ENCODE data around the gene OLFML1. TPM values are rescaled to one million over a fixed set of nuclear protein-coding genes. Genes with fewer than 3 reads are reported as not detected.

Gene OLFML1
- total RNA-seq, 1 experiment from 2014 or later: not detected

DNA sequence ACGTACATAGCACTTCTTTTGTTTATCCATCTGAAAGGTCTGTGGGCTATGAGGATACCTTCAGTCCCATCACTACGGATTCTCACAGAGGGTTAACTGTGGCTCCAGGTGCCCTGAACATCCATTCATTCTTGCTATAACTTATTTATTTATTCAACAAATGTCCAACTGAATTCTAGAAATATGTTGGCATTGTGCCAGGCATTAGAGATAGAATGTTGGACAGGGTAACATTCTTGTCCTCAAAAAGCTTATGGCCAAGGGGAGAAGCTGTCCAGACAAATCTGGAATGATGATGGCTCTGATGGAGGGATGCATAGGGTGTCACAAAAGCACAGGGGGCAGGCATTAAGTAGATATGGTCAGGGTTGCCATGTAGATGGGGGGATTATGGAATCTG lies 8.4 kb downstream of the OLFML1 start:
- H3K4me3 ChIP-seq (ENCODE audit: low read length): no peak overlapping the region
- no peak overlapping the region for H2AFZ ChIP-seq (ENCODE audit: low read length)
- peaks cover 44% of the 10 kb centered on the region for H3K4me1 ChIP-seq (ENCODE audit: low read length)
- no peak overlapping the region for H3K9ac ChIP-seq (ENCODE audit: low read length)
- no peaks in the 10 kb centered on the region for H3K27me3 ChIP-seq (ENCODE audit: low read length)
- no peaks in the 10 kb centered on the region for H3K79me2 ChIP-seq (ENCODE audit: low read length)
- DNase-seq: no peak
- no peak overlapping the region for H3K4me2 ChIP-seq (ENCODE audit: low read depth, low read length, poor library complexity, severe bottlenecking)
- no peaks in the 10 kb centered on the region for H3K9me3 ChIP-seq (ENCODE audit: low read length)
- no peak overlapping the region for H3K27ac ChIP-seq (ENCODE audit: low read length)
- no peaks in the 10 kb centered on the region for H3K9me2 ChIP-seq (replicated peaks; ENCODE audit: insufficient read depth, low read length)
- H3K36me3 ChIP-seq (ENCODE audit: insufficient read depth, low read length): no peaks in the 10 kb centered on the region
- H4K20me1 ChIP-seq (ENCODE audit: insufficient read depth, low read depth, low read length): no peaks in the 10 kb centered on the region

DNA sequence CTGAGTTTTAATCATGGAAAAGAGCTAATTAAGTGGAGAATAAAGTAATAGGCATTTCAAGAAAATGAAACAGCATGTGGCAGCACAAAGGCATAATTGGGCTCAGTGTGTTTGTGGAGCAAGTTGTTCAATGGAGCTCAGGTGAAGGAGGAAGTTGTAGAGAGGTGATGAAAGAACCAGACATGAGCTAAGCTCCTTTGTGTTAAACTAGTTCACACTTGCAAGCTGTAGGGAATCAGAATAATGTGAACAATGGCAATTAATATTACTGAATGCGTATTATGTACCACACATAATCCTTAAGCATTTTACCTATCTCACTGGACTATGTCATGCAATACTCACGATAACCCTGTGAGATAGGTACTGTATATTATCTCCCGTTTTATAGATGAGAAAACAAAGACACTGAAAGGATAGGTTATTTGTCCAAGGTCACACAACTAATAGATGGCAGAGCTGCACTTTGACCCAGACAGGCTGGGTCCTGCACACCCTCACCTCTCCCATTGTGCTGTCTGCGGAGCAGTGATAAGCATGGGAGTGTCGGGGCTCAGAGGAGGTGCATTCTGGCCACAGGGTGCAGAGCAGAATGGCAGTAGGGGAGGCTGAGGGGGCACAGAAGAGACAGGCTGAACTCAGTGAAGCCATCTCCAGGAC lies 8.9 kb downstream of the OLFML1 start:
- no peak for DNase-seq
- H3K79me2 ChIP-seq (ENCODE audit: low read length): no peaks in the 10 kb centered on the region
- no peaks in the 10 kb centered on the region for H3K36me3 ChIP-seq (ENCODE audit: insufficient read depth, low read length)
- H3K27ac ChIP-seq (ENCODE audit: low read length): no peak overlapping the region
- no peak overlapping the region for H3K4me3 ChIP-seq (ENCODE audit: low read length)
- H3K9me3 ChIP-seq (ENCODE audit: low read length): no peaks in the 10 kb centered on the region
- H3K27me3 ChIP-seq (ENCODE audit: low read length): no peaks in the 10 kb centered on the region
- no peak overlapping the region for H3K4me2 ChIP-seq (ENCODE audit: low read depth, low read length, poor library complexity, severe bottlenecking)
- H3K4me1 ChIP-seq (ENCODE audit: low read length): peaks cover 44% of the 10 kb centered on the region
- H3K9ac ChIP-seq (ENCODE audit: low read length): no peak overlapping the region
- H3K9me2 ChIP-seq (replicated peaks; ENCODE audit: insufficient read depth, low read length): no peaks in the 10 kb centered on the region
- no peaks in the 10 kb centered on the region for H4K20me1 ChIP-seq (ENCODE audit: insufficient read depth, low read depth, low read length)
- no peak overlapping the region for H2AFZ ChIP-seq (ENCODE audit: low read length)

DNA sequence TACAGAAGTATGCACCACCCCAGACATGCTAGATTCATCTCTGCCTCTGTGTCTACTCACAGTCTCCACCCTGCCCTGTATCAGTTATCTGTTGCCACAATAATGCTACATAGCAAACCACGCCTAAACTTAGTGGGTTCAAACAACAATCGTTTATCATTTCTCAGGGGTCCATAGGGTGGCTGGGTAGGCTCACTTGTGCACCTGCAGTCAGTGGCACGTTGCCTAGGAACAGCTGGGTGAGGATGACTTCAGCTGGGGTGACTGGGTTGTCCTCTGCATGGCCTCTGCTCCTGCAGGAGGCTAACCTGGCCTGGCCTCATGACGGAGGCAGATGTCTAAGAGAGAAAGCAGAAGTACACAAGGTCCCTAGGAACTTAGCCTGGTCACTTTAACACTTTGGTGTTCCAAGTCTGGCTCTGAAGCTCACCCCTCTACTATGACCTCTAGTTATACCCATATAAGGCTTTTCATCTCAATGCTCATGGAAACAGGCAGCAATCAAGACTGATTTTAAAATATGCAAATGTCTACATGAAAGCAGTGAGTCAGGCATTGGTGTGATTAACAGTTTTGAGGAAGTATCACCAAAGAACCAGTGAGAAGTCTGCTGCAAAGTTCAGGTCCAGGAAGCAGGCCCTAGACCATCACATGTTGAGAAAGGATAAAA lies 10.7 kb downstream of the OLFML1 start:
- no peaks in the 10 kb centered on the region for H3K9me2 ChIP-seq (replicated peaks; ENCODE audit: insufficient read depth, low read length)
- H2AFZ ChIP-seq (ENCODE audit: low read length): 0 out of 2 replicates have a peak overlapping the region, but pooled peaks have one; percentile 32
- no peaks in the 10 kb centered on the region for H3K79me2 ChIP-seq (ENCODE audit: low read length)
- no peaks in the 10 kb centered on the region for H4K20me1 ChIP-seq (ENCODE audit: insufficient read depth, low read depth, low read length)
- H3K9ac ChIP-seq (ENCODE audit: low read length): peak overlapping the region; percentile 39; the same call in 1 of the 2 replicates
- no peaks in the 10 kb centered on the region for H3K36me3 ChIP-seq (ENCODE audit: insufficient read depth, low read length)
- H3K4me1 ChIP-seq (ENCODE audit: low read length): peaks cover 46% of the 10 kb centered on the region
- peak overlapping the region; percentile 92 for H3K27ac ChIP-seq (ENCODE audit: low read length)
- DNase-seq: peak; percentile 94
- H3K4me2 ChIP-seq (ENCODE audit: low read depth, low read length, poor library complexity, severe bottlenecking): peak overlapping the region; percentile 64
- no peaks in the 10 kb centered on the region for H3K9me3 ChIP-seq (ENCODE audit: low read length)
- H3K27me3 ChIP-seq (ENCODE audit: low read length): no peaks in the 10 kb centered on the region
- 0 out of 2 replicates have a peak overlapping the region, but pooled peaks have one; percentile 24 for H3K4me3 ChIP-seq (ENCODE audit: low read length)

DNA sequence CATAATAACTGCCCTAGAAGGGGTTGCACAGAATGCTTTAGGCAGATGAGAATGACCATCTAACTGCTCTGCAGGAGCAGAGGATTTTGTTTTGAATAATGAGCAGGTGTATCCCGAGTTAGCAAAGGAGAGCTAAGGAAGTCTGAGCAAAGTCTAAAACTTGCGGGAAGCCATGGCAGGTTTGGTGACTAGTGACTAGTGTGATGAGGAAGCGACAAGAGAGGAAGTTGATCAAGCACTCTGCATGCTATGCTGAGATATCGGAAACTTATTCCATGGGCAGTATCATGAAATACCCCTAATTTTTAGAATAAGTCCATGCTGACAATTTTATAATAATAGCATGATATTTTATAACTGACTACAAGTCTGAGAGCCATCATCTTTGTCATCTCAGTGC lies 12.9 kb downstream of the OLFML1 start:
- H2AFZ ChIP-seq (ENCODE audit: low read length): no peak overlapping the region
- no peak for DNase-seq
- no peaks in the 10 kb centered on the region for H3K9me3 ChIP-seq (ENCODE audit: low read length)
- no peaks in the 10 kb centered on the region for H4K20me1 ChIP-seq (ENCODE audit: insufficient read depth, low read depth, low read length)
- peaks cover 46% of the 10 kb centered on the region for H3K4me1 ChIP-seq (ENCODE audit: low read length)
- no peak overlapping the region for H3K4me3 ChIP-seq (ENCODE audit: low read length)
- H3K9me2 ChIP-seq (replicated peaks; ENCODE audit: insufficient read depth, low read length): no peaks in the 10 kb centered on the region
- no peaks in the 10 kb centered on the region for H3K36me3 ChIP-seq (ENCODE audit: insufficient read depth, low read length)
- H3K27me3 ChIP-seq (ENCODE audit: low read length): no peaks in the 10 kb centered on the region
- no peak overlapping the region for H3K9ac ChIP-seq (ENCODE audit: low read length)
- H3K4me2 ChIP-seq (ENCODE audit: low read depth, low read length, poor library complexity, severe bottlenecking): no peak overlapping the region
- H3K79me2 ChIP-seq (ENCODE audit: low read length): no peaks in the 10 kb centered on the region
- peak overlapping the region; percentile 92; the same call in 1 of the 2 replicates for H3K27ac ChIP-seq (ENCODE audit: low read length)

DNA sequence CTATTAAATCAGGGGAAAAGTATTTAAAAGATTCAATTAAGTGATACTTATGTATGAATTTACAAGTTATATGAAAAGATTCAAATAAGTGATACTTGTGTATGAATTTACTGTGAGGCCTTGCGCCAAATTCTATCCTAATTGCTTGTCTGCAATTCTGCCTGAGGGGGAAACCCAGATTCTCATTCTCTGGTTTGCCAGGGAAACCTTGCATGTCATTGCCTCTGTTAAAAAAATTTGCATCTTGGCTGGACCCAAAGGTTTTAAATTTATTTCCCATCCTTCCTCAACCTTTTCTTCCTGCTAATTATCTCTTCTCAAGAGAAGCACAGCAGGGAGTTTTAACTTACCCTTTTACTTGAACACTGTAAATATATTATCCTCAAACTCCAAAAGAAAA lies 13.8 kb downstream of the OLFML1 start:
- no peak for DNase-seq
- H3K79me2 ChIP-seq (ENCODE audit: low read length): no peaks in the 10 kb centered on the region
- H3K4me2 ChIP-seq (ENCODE audit: low read depth, low read length, poor library complexity, severe bottlenecking): no peak overlapping the region
- H3K27me3 ChIP-seq (ENCODE audit: low read length): no peaks in the 10 kb centered on the region
- H2AFZ ChIP-seq (ENCODE audit: low read length): no peak overlapping the region
- H4K20me1 ChIP-seq (ENCODE audit: insufficient read depth, low read depth, low read length): no peaks in the 10 kb centered on the region
- no peaks in the 10 kb centered on the region for H3K36me3 ChIP-seq (ENCODE audit: insufficient read depth, low read length)
- peaks cover 46% of the 10 kb centered on the region for H3K4me1 ChIP-seq (ENCODE audit: low read length)
- H3K9ac ChIP-seq (ENCODE audit: low read length): no peak overlapping the region
- no peaks in the 10 kb centered on the region for H3K9me2 ChIP-seq (replicated peaks; ENCODE audit: insufficient read depth, low read length)
- H3K27ac ChIP-seq (ENCODE audit: low read length): no peak overlapping the region
- H3K4me3 ChIP-seq (ENCODE audit: low read length): no peak overlapping the region
- no peaks in the 10 kb centered on the region for H3K9me3 ChIP-seq (ENCODE audit: low read length)

DNA sequence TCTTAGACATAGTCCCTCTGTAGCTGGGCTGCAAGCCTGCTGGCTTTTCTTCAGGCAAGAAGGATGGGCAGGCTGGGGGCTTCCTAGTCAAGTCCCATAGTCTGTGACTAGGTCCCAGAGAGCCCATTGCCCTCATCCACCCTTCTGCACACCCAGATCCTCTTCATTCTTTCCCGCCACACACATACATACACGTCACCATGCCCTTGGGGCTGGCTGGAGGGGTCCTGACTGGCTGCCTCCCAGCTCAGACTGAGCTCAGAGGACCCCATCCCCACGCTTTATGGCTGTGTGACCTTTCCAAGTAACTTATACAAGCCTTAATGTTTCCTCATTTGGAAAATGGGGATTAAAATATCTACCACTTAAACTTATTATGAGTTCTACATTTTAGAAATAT lies 14.9 kb downstream of the OLFML1 start:
- no peaks in the 10 kb centered on the region for H3K36me3 ChIP-seq (ENCODE audit: insufficient read depth, low read length)
- no peaks in the 10 kb centered on the region for H3K9me2 ChIP-seq (replicated peaks; ENCODE audit: insufficient read depth, low read length)
- H3K4me2 ChIP-seq (ENCODE audit: low read depth, low read length, poor library complexity, severe bottlenecking): no peak overlapping the region
- no peaks in the 10 kb centered on the region for H3K79me2 ChIP-seq (ENCODE audit: low read length)
- H3K4me1 ChIP-seq (ENCODE audit: low read length): peaks cover 42% of the 10 kb centered on the region
- H4K20me1 ChIP-seq (ENCODE audit: insufficient read depth, low read depth, low read length): no peaks in the 10 kb centered on the region
- no peak overlapping the region for H3K27ac ChIP-seq (ENCODE audit: low read length)
- no peaks in the 10 kb centered on the region for H3K9me3 ChIP-seq (ENCODE audit: low read length)
- no peak overlapping the region for H2AFZ ChIP-seq (ENCODE audit: low read length)
- DNase-seq: no peak
- H3K4me3 ChIP-seq (ENCODE audit: low read length): no peak overlapping the region
- H3K9ac ChIP-seq (ENCODE audit: low read length): no peak overlapping the region
- H3K27me3 ChIP-seq (ENCODE audit: low read length): no peaks in the 10 kb centered on the region

DNA sequence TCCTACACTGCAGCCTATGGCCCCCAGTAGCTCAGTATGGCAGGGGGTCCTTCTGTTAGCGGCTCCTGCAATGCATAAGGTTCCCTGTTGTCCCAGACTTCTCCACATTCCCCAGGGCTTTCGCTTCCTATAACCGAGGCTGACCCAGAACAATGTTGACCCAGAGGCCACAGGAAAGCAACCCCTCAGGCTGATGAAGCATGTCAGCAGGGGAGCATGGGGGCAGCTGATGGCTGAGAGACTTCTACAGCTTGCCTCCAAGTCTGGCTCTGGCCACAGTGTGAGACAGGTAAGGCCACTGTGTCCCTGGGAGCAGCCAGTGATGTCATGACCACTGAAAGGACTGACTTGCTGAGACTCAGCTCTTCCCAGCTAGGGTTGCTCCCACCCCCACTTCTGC lies 15.9 kb downstream of the OLFML1 start:
- Histone ChIP-seq H3K9me3 (ENCODE audit: low read length) (no peaks in the 10 kb centered on the region), H3K4me3 (ENCODE audit: low read length) (no peak overlapping the region), H3K4me2 (ENCODE audit: low read depth, low read length, poor library complexity, severe bottlenecking) (no peak overlapping the region), H3K9me2 (replicated peaks; ENCODE audit: insufficient read depth, low read length) (no peaks in the 10 kb centered on the region), H2AFZ (ENCODE audit: low read length) (no peak overlapping the region), H3K4me1 (ENCODE audit: low read length) (peaks cover 32% of the 10 kb centered on the region), H3K27me3 (ENCODE audit: low read length) (no peaks in the 10 kb centered on the region), H3K79me2 (ENCODE audit: low read length) (no peaks in the 10 kb centered on the region), H3K9ac (ENCODE audit: low read length) (no peak overlapping the region), H4K20me1 (ENCODE audit: insufficient read depth, low read depth, low read length) (no peaks in the 10 kb centered on the region), H3K36me3 (ENCODE audit: insufficient read depth, low read length) (no peaks in the 10 kb centered on the region), H3K27ac (ENCODE audit: low read length) (no peak overlapping the region)
- DNase-seq: no peak

DNA sequence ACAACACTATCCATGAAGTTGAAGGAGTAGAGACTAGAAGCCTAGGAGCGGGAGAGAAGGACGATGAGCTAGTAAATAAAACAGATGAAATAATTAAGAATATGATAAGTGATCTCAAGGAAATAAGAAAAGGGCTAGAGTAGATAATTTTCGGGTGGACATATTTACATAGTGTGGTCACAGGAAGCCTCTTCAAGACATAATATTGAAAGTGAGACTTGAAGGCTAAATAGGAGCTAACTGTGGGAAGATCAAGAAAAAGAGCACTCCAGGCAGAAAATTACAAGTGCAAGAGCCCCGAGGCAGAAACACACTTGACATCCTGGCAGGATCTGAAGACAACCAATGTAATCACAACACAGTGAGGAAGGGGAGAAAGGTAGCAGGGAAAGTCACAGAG lies 16.6 kb downstream of the OLFML1 start:
- H3K4me3 ChIP-seq (ENCODE audit: low read length): no peak overlapping the region
- H2AFZ ChIP-seq (ENCODE audit: low read length): no peak overlapping the region
- no peaks in the 10 kb centered on the region for H3K79me2 ChIP-seq (ENCODE audit: low read length)
- no peak overlapping the region for H3K4me2 ChIP-seq (ENCODE audit: low read depth, low read length, poor library complexity, severe bottlenecking)
- H3K9ac ChIP-seq (ENCODE audit: low read length): no peak overlapping the region
- no peak for DNase-seq
- H3K27ac ChIP-seq (ENCODE audit: low read length): no peak overlapping the region
- H3K27me3 ChIP-seq (ENCODE audit: low read length): no peaks in the 10 kb centered on the region
- no peaks in the 10 kb centered on the region for H3K9me3 ChIP-seq (ENCODE audit: low read length)
- H3K4me1 ChIP-seq (ENCODE audit: low read length): peaks cover 26% of the 10 kb centered on the region
- no peaks in the 10 kb centered on the region for H3K36me3 ChIP-seq (ENCODE audit: insufficient read depth, low read length)
- H4K20me1 ChIP-seq (ENCODE audit: insufficient read depth, low read depth, low read length): no peaks in the 10 kb centered on the region
- H3K9me2 ChIP-seq (replicated peaks; ENCODE audit: insufficient read depth, low read length): no peaks in the 10 kb centered on the region
